Measurements from ENCODE around the gene SLC29A3. TPM values are rescaled to one million over a fixed set of nuclear protein-coding genes. Genes with fewer than 3 reads are reported as not detected.
A peak's percentile ranks its signal among the peaks of the same experiment; 100 is the strongest.

The SLC29A3 gene
- polyA plus RNA-seq, 1 of the 3 experiments (the other 2 are of a cell fraction), result 3.8 TPM

- no peak for DNase-seq
- no peak overlapping the region for H3K4me3 ChIP-seq (ENCODE audit: low read depth in 2 of 2, low read length in 1 of 2)
- H3K9me2 ChIP-seq, result no peaks in the 10 kb centered on the region
- H3K9ac ChIP-seq, result no peak overlapping the region
- H3K27me3 ChIP-seq (ENCODE audit: insufficient read depth), result no peaks in the 10 kb centered on the region
- H3K4me2 ChIP-seq, result no peak overlapping the region
- H4K20me1 ChIP-seq (ENCODE audit: insufficient read depth), result peaks cover 20% of the 10 kb centered on the region
- CTCF ChIA-PET, result interaction anchor here (0.7 to 1.5 kb wide), 5 partner anchors 12 to 406 kb away, joined by 3 to 8 read pairs (median 4); no protein-coding TSS in a partner anchor
- peaks cover 19 to 22% of the 10 kb centered on the region in 2 experiments for H3K36me3 ChIP-seq (replicated peaks in 1 of 2; ENCODE audit: control insufficient read depth in 1 of 2, insufficient read depth in 2 of 2, low read length in 1 of 2)
- H3K9me3 ChIP-seq, result no peaks in the 10 kb centered on the region
- H3F3A ChIP-seq (replicated peaks; ENCODE audit: insufficient read depth), result peaks cover 3% of the 10 kb centered on the region
- H2AFZ ChIP-seq (ENCODE audit: low read depth), result no peak overlapping the region
- POLR2A ChIA-PET, result no interaction called here
- 74% methylated on average over 4 of the region's 4 CpGs for WGBS (ENCODE audit: low lambda C conversion rate)
- H3K4me1 ChIP-seq (ENCODE audit: control insufficient read depth in 1 of 2, insufficient read depth in 2 of 2, low read depth in 1 of 2, low read length in 1 of 2), result no peaks in the 10 kb centered on the region; a peak in 1 of 4 replicates
- no peak for TF ChIP-seq REST (IDR thresholded peaks at IDR 0.05; ENCODE audit: low read depth, low read length)
- TF ChIP-seq MEF2A (IDR thresholded peaks at IDR 0.05; ENCODE audit: borderline replicate concordance, low read depth), result no peak
- TF ChIP-seq CTCF (IDR thresholded peaks at IDR 0.05), result no peak
- no peak overlapping the region for H3K27ac ChIP-seq (ENCODE audit: low read depth in 2 of 2, low read length in 1 of 2)
- H3K79me2 ChIP-seq (ENCODE audit: insufficient read depth), result no peaks in the 10 kb centered on the region
Observed at GRCh38 chr10:71302451-71302850, 16.6 kb upstream of the SLC29A3 start.

- Histone ChIP-seq H3K79me2 (ENCODE audit: insufficient read depth) (no peaks in the 10 kb centered on the region), H3K27me3 (ENCODE audit: insufficient read depth) (no peaks in the 10 kb centered on the region), H2AFZ (ENCODE audit: low read depth) (no peak overlapping the region), H3K9me2 (no peaks in the 10 kb centered on the region), H3K9ac (no peak overlapping the region), H3K36me3 (replicated peaks in 1 of 2; ENCODE audit: control insufficient read depth in 1 of 2, insufficient read depth in 2 of 2, low read length in 1 of 2) (peaks cover 15 to 22% of the 10 kb centered on the region in 2 experiments), H3F3A (replicated peaks; ENCODE audit: insufficient read depth) (peaks cover 3% of the 10 kb centered on the region), H3K4me3 (ENCODE audit: low read depth in 2 of 2, low read length in 1 of 2) (no peak overlapping the region; a peak in 1 of 4 replicates), H3K9me3 (no peaks in the 10 kb centered on the region), H3K4me1 (ENCODE audit: control insufficient read depth in 1 of 2, insufficient read depth in 2 of 2, low read depth in 1 of 2, low read length in 1 of 2) (no peaks in the 10 kb centered on the region; a peak in 1 of 4 replicates), H3K4me2 (no peak overlapping the region), H4K20me1 (ENCODE audit: insufficient read depth) (peaks cover 14% of the 10 kb centered on the region), H3K27ac (ENCODE audit: low read depth in 2 of 2, low read length in 1 of 2) (no peak overlapping the region)
- ChIA-PET CTCF (interaction anchor here (0.7 to 1.7 kb wide), 14 partner anchors 10 to 405 kb away, joined by 3 to 8 read pairs (median 4); no protein-coding TSS in a partner anchor), POLR2A (no interaction called here)
- peak; percentile 61 for DNase-seq
- TF ChIP-seq CTCF (IDR thresholded peaks at IDR 0.05) (peak; percentile 60), GABPA (IDR thresholded peaks at IDR 0.05; ENCODE audit: low read depth) (no peak), NRF1 (IDR thresholded peaks at IDR 0.05; ENCODE audit: low read depth, low read length) (no peak), FOXM1 (IDR thresholded peaks at IDR 0.05; ENCODE audit: low read depth) (no peak), USF2 (IDR thresholded peaks at IDR 0.05; ENCODE audit: borderline replicate concordance, low read depth, low read length) (no peak), RXRA (IDR thresholded peaks at IDR 0.05; ENCODE audit: borderline replicate concordance, low read depth) (no peak), EP300 (IDR thresholded peaks at IDR 0.05; ENCODE audit: borderline replicate concordance in 1 of 2, low read depth in 1 of 2, low read length in 1 of 2) (no peak), SMC3 (IDR thresholded peaks at IDR 0.05; ENCODE audit: low read depth, low read length) (peak; percentile 22; the same call in 1 of the 2 replicates), NFIC (IDR thresholded peaks at IDR 0.05; ENCODE audit: borderline replicate concordance) (no peak), RAD21 (IDR thresholded peaks at IDR 0.05; ENCODE audit: low read length) (peak; percentile 37; the same call in 1 of the 2 replicates)
- 68% methylated on average over 8 of the region's 8 CpGs for WGBS (ENCODE audit: low lambda C conversion rate)
Observed at GRCh38 chr10:71302874-71303568, 16.0 kb upstream of the SLC29A3 start.

Measured in SK-N-SH (cell line).